GM21367 (cell line): ENCODE results near the gene AGTR2.
"Not testable (repeated sequence)": the region's sequence is repeated elsewhere in the genome, so short reads cannot be mapped to it uniquely, and the experiment has no call there.

Source experiments
- ATAC-seq: cut with Tn5 transposase; IDR thresholded peaks from one replicate; pipeline ENCODE4 v1.9.1; 2021; ENCODE audit not compliant: unreplicated experiment

The AGTR2 gene, protein sequence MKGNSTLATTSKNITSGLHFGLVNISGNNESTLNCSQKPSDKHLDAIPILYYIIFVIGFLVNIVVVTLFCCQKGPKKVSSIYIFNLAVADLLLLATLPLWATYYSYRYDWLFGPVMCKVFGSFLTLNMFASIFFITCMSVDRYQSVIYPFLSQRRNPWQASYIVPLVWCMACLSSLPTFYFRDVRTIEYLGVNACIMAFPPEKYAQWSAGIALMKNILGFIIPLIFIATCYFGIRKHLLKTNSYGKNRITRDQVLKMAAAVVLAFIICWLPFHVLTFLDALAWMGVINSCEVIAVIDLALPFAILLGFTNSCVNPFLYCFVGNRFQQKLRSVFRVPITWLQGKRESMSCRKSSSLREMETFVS

GRCh38 chrX:116170511-116170910 is at the start of gene AGTR2:
AGTR2 (plus strand) TSS chrX:116170744; CDS start chrX:116172281, 1,537 bp downstream.
- no peak for ATAC-seq

DNA sequence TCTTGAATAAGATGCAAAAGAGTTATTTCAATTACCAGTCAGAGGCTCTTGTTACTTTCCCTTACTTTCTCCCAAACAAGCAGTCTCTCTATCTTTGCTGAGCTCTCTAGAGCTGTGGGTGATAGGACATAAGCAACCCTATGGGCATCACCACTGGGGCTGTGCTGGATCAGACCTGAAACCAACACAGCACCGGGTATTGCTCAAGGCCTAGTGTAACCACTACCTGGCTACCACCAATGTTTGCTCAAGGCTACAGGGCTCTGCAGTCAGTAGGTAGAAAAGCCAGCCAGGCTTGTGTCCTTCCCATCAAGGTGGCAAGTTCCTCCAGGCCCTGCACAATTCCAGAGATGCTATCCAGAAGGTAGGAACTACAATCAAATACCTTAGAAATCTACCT is 35.3 kb upstream of the AGTR2 start:
- no peak for ATAC-seq

- ATAC-seq: not testable (repeated sequence)
Measured at GRCh38 chrX:116141270-116141669, 29.3 kb upstream of the AGTR2 start.

- no peak for ATAC-seq
Measured at GRCh38 chrX:116142976-116143375, 27.6 kb upstream of the AGTR2 start.

DNA sequence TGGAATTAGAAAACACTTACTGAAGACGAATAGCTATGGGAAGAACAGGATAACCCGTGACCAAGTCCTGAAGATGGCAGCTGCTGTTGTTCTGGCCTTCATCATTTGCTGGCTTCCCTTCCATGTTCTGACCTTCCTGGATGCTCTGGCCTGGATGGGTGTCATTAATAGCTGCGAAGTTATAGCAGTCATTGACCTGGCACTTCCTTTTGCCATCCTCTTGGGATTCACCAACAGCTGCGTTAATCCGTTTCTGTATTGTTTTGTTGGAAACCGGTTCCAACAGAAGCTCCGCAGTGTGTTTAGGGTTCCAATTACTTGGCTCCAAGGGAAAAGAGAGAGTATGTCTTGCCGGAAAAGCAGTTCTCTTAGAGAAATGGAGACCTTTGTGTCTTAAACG is 2.4 kb downstream of the AGTR2 start:
- ATAC-seq: no peak

GRCh38 chrX:116181300-116181699 is 10.8 kb downstream of the AGTR2 start:
- no peak for ATAC-seq

GRCh38 chrX:116185163-116185562 is 14.6 kb downstream of the AGTR2 start:
- ATAC-seq: no peak

GRCh38 chrX:116194649-116195048 is 24.1 kb downstream of the AGTR2 start:
- no peak for ATAC-seq

DNA sequence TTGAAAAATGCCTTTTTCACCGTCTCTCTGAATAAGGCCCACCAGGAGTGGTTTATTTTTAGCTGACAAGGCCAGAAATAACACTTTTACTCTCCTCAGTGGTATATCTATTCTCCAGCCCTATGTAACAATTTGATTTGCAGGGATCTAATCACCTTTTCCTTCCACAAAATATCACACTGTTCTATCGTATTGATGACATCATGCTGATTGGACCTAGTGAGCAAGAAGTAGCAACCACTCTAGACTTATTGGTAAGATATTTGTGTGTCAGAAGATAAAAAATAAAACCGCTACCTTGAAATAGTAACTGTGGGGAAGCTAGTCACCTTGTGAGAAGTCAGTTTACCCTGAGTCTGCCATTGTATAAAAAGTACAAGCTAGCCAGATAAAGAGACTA is 27.7 kb downstream of the AGTR2 start:
- no peak for ATAC-seq

- ATAC-seq: no peak
Measured at GRCh38 chrX:116198810-116199209, 28.3 kb downstream of the AGTR2 start.

GRCh38 chrX:116204932-116205331 is 34.4 kb downstream of the AGTR2 start:
- ATAC-seq: no peak

- no peak for ATAC-seq
Measured at GRCh38 chrX:116213262-116213661, 42.7 kb downstream of the AGTR2 start.

DNA sequence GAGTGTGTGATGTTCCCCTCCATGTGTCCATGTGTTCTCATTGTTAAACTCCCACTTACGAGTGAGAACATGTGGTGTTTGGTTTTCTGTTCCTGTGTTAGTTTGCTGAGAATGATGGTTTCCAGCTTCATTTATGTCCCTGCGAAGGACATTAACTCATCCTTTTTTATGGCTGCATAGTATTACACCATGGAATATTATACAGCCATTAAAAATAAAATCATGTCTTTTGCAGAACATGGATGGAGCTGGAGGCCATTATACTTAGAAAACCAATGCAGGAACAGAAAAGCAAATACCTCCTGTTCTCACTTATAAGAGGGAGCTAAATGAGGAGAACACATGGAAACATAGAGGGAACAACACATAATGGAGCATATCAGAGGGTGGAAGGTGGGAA is 46.5 kb downstream of the AGTR2 start:
- ATAC-seq: not testable (repeated sequence)
